Stimulated activated CD4-positive, alpha-beta T cell treated with anti-CD3 and anti-CD28 coated beads, Interleukin-2, amount 100 ng/mL, for 48 hours (primary cell): ENCODE measurements around the gene LMBRD1.
"Not testable (repeated sequence)": the region's sequence is repeated elsewhere in the genome, so short reads cannot be mapped to it uniquely, and the experiment has no call there.

Experiments used
- DNase-seq, 2 donors: peaks; one replicate each; pipeline ENCODE4 v3.0.0-alpha.2; 2020

LMBRD1 gene

DNA sequence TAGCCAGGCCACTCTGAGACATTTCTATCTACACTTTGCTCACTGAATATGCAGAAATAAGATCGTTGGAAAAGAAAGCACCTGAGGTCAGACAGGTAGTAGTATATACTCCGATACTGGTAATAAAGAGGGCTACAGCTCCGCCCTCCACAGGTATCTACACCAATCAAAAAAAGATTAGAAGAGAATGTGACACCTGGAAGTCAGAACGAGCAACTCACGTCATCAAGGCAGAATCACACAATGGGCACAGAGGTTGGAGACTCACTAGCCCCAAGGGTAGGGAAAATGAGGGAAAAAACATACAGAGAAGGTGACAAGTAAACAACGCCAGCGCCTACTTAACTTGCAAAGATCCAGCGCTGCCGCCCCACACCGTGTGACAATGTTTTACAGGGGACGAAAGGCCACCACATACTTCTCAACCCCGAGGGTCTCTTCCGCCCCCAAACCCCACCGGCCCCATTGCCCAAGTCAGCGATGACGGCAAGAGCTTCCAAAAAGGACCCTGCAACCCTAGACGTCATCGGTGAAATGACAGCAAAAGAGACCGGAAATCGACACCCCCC lies 653 bp downstream of the LMBRD1 start:
- DNase-seq, result no peak

DNA sequence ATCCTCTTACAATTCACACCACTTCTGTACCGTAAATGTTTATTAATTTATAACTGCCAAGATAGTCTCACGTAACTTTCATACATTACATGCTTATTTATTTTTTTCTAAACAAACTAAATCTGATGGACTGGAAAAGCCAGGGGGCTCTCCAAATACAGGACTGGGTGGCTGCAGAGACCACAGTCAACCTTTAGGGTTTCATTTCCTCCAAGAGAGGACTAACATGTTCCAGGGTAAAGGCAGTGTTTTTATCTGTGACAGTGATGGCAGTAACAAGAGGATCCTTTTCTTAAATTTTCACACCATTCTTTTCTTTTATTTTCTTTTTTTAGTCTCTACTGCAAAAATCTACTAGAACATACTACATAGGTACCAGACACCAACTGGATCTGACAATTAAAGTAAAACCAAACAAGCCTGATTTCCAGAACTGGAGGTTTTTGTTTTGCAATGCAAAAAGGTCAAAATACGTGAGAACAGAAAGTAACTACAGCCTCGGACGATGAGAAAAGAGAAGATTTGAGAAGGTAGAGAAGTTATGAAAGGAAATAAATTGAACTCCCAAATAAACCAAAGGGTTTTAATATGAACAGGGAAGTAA lies 1.2 kb downstream of the LMBRD1 start:
- DNase-seq, result no peak

DNA sequence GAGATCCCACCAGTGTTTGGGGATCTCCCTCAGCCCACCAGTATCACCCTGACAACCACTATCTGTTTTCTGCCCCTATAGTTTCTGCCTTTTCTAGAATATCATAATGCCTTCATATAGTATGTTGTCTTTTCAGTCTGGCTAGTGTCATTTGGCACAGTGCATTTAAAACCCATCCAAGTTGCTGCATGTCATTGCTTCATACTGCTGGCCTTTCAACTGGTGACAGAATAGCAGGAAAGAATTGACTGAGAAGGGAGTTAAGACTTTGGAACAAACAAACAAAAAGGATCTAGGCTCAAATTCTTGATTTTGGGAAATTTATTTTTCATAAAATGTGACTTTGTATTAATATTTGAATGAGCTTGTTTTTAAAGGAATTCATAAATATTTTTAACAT lies 4.5 kb downstream of the LMBRD1 start:
- DNase-seq, result no peak

- DNase-seq, result no peak
Observed at GRCh38 chr6:69791065-69791471, 5.7 kb downstream of the LMBRD1 start.

DNA sequence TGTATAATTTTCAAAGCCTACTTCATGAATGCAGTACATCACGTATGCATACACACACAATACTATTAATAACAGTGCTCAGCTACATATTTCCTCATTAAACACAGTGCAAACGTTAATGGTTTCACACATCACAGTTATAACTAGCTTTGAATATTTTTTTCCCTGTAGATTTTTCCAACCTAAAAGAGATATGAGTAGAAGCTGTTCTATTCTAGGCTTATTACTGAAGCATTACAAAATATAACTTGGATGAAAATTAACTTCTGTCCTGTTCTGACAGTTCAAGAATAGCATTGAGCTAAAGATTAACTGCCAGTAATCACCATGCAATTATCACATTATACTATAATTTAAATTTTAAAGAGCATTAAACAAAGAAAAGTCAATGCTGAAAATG lies 6.2 kb downstream of the LMBRD1 start:
- DNase-seq, result no peak

DNA sequence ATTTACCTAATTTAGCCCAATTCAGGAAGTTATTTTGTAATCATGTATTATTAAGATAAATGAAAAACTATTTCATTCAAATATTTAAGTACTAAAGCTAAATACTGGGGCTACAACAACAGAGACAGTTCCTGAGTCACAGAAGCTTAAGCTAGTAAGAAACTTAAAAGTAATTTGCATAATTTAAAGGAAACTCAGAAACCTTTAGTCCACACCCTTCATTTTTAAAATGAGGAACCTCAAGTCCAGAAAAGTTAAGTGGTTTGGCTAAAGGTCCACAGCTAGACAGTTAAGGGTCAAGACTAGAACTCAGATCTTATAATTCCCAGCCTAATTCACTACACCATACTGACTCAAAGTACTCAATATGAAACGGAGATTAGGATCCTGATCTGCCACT lies 7.2 kb downstream of the LMBRD1 start:
- no peak for DNase-seq

- not testable (repeated sequence) for DNase-seq
Observed at GRCh38 chr6:69787436-69787835, 9.4 kb downstream of the LMBRD1 start.

DNA sequence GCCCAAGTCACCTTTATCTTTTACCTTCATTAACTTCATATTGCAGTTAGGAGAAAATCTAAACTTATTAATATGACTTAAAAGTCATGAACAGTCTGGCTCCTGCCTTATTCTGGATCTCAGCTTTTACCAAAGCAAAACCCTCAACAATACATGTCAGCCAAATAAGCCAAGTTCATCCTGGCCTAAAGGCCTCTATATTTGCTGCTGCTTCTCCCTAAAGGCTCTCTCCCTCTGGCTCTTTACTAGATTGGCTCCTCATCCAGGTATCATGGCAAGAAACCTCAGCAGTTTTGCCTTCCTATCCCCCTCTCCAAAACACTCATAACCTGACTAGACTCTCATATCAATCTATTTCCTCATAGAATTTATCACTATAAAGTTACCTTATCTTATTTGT lies 11.1 kb downstream of the LMBRD1 start:
- DNase-seq, result no peak

- no peak for DNase-seq
Observed at GRCh38 chr6:69784595-69785377, 12.0 kb downstream of the LMBRD1 start.

DNA sequence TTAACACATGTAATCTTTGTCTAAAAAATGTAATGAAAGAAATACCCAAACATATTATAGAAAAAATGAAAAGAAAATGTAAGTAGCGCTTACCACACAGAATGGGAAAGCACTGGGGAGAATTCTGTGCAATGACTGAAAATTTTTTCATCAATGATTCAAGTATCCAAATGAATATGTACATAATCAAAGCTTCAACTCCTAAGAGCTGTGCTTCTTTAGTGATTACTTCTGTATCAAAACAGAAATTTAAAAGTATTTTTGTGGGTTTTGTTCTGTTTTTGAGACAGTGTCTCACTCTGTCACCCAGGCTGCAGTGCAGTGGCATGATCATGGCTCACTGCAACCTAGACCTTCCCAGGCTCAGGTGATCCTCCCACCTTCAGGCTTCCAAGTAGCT lies 13.7 kb downstream of the LMBRD1 start:
- no peak for DNase-seq

DNA sequence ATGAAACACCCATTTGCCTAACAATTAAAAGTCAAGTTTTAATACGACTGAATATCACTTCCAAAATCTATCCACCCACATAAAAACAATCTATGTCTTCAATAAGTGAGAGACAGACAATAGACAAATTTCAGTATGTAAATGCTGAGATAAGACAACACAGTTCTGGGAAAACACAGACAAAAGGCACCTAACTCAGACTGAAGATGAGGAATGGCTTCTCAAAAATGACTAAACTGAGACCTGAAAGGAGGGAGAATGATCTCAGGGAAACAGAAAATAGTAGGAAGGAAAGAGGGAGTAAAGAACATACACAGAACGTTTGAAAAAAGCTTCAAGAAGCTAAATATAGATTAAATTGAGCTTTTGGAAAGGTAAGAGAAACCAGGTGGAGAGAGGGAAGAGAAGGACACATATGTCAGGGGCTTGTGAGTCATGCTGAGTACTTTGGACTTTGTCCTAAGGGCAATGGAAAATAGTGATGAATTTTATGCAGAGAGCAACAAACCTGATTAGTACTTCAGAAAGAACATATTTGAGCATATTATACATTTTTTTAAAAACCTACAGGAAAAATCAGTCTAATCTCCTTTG lies 16.1 kb downstream of the LMBRD1 start:
- DNase-seq, result no peak

DNA sequence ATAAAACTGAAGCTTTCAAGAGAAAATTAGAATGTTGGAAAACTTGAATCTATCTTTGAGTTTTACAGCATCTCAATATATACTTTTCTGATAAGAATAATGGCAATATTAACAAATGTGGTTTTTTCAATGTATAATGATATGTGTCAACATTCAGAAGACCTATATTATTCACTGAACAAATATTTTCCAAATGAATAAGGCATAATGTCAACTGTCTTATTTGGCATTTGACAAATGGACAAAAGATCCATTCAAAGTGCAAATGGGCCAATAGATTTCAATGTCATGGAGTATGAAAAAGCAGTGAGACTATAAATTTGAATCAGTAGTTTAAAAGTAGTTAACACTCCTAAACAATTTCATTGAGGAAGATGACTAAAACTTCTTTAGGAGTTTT lies 20.9 kb downstream of the LMBRD1 start:
- no peak for DNase-seq

GRCh38 chr6:69775585-69775849 lies 21.3 kb downstream of the LMBRD1 start:
- no peak for DNase-seq

DNA sequence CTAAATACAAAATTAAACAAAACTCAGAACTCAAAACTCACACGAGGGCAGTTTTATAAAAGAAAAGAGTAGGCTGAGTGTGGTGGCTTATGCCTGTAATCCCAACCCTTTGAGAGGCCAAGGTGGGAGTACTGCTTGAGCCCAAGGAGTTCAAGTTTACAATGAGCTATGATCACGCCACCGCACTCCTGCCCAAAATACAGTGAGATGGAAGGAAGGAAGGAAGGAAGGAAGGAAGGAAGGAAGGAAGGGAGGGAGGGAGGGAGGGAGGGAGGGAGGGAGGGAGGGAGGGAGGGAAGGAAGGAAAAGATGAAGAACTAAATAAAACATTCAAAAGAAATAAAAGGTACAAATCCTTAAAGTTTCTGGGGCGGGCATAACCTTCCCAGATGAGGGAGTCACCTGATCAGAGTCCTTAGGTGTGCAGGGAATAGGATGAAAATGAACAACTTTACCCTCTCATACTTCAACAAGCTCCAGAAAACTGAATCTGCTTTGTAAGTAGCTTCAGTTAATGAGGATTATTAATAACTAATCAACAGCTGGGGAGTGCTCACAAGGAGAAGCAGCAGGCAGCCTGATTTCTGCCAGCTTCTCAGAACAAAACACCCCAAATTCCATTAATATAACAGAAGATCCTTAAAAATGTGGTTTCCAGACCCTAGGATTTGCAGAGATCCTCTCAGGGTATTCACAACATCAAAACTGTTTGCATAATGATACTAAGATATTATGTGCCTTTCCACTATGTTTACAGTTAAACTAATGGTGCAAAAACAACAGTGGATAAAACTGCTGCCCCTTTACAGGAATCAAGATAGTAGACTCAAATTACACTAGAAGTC lies 21.8 kb downstream of the LMBRD1 start:
- no peak for DNase-seq

GRCh38 chr6:69771158-69771906 lies 25.5 kb downstream of the LMBRD1 start:
- no peak for DNase-seq

DNA sequence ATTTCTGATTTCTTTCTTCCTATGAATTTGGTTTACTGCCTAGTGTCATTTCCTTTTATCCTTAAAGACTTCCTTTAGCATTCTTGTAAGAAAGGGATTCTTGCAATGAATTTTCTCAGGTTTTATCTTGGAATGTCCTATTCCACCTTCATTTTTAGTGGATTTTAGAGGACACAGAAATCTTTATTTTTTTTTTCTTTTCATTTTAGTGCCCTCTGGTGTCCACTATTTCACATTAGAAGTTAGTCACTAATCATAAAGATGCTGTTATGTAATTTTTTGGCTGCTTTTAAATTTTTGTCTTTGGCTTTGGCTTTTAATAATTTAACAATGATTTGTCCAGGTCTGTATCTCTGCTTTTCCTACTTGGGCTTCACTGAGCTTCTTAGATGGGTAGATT lies 28.1 kb downstream of the LMBRD1 start:
- no peak for DNase-seq

GRCh38 chr6:69763763-69764162 lies 33.0 kb downstream of the LMBRD1 start:
- no peak for DNase-seq

- no peak for DNase-seq
Observed at GRCh38 chr6:69761853-69762252, 35.0 kb downstream of the LMBRD1 start.

DNA sequence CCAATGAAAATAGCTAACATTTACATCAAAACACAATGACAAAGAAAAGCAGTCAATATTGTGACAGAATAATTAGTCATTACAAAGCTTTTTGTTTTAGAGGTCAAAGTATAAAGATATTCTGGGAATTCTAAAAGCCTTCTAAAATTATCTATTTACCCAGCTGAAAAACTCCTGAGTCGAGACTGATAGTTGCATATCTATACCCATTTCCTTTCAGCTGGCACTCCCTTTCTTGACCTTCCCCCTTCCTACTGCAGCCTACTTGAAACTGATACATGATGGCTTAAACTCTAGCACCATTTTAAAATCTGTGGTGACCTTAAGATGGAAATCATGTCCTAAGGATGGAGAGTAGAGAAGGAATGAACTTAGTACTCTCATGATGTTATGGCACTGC lies 38.6 kb downstream of the LMBRD1 start:
- no peak for DNase-seq

DNA sequence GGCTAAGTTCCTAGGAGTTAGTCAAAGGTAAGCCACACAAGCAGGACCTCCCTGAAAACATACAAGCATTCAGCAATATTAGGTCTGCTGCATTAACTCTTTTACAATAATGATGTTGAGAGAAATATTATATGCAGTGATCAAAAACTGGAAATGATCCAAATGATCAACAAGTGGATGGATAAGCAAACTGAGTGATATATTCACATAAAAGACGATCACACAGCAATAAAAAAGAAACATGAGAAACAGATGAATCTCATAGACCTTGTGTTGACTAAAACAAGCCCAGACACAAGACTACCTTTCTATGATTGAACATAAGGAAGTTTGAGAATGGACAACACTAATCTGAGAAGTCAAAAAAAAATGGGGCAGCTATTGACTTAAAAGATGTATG lies 39.9 kb downstream of the LMBRD1 start:
- no peak for DNase-seq

DNA sequence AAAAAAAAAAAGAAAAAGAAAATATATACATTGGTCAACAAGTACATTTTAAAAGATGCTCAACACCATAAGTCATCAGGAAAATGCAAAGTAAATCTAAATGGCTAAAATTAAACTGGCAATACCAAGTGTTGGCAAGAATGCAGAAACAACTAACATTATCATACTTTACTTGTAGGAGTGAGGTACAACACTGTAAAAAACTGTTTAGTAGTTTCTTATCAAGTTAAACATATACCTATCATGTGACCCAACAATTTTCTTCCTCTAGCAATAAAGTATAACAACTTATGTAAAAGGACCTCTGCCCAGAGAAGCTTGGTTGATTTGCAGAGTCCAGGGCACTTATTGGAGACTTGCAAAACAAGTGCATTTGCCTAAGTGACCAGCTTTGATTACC lies 40.4 kb downstream of the LMBRD1 start:
- no peak for DNase-seq

GRCh38 chr6:69735027-69735426 lies 61.8 kb downstream of the LMBRD1 start:
- DNase-seq, result no peak

- DNase-seq, result no peak
Observed at GRCh38 chr6:69732640-69733039, 64.2 kb downstream of the LMBRD1 start.
